ENCODE results near the gene SHISA5.

SHISA5 gene

GRCh38 chr3:48431224-48432029 lies 72.5 kb downstream of the SHISA5 start:
- no peak for DNase-seq (ENCODE audit: low spot score)

- no peak for DNase-seq (ENCODE audit: low spot score)
Observed at GRCh38 chr3:48430708-48431101, 73.3 kb downstream of the SHISA5 start.

- peak; percentile 37 for DNase-seq (ENCODE audit: low spot score)
Observed at GRCh38 chr3:48429960-48430707, 73.8 kb downstream of the SHISA5 start, which contains the start of gene PLXNB1. PLXNB1 (minus strand) TSS chr3:48430086; CDS start chr3:48424611, 5,475 bp downstream.

GRCh38 chr3:48429317-48429959 lies 74.5 kb downstream of the SHISA5 start:
- DNase-seq (ENCODE audit: low spot score): peak; percentile 57

- no peak for DNase-seq (ENCODE audit: low spot score)
Observed at GRCh38 chr3:48428572-48429316, 75.2 kb downstream of the SHISA5 start.

GRCh38 chr3:48428088-48428571 lies 75.8 kb downstream of the SHISA5 start:
- DNase-seq (ENCODE audit: low spot score): no peak

- DNase-seq (ENCODE audit: low spot score): no peak
Observed at GRCh38 chr3:48427630-48427962, 76.4 kb downstream of the SHISA5 start.

- DNase-seq (ENCODE audit: low spot score): no peak
Observed at GRCh38 chr3:48426944-48427629, 76.9 kb downstream of the SHISA5 start.

GRCh38 chr3:48426401-48426909 lies 77.5 kb downstream of the SHISA5 start:
- no peak for DNase-seq (ENCODE audit: low spot score)

- DNase-seq (ENCODE audit: low spot score): no peak
Observed at GRCh38 chr3:48425281-48425812, 78.6 kb downstream of the SHISA5 start.

- no peak for DNase-seq (ENCODE audit: low spot score)
Observed at GRCh38 chr3:48423883-48424695, 79.9 kb downstream of the SHISA5 start.

- DNase-seq (ENCODE audit: low spot score): no peak
Observed at GRCh38 chr3:48423241-48423882, 80.6 kb downstream of the SHISA5 start.

GRCh38 chr3:48422681-48423080 lies 81.3 kb downstream of the SHISA5 start:
- no peak for DNase-seq (ENCODE audit: low spot score)

- DNase-seq (ENCODE audit: low spot score): no peak
Observed at GRCh38 chr3:48422272-48422671, 81.7 kb downstream of the SHISA5 start.

- no peak for DNase-seq (ENCODE audit: low spot score)
Observed at GRCh38 chr3:48420561-48420960, 83.4 kb downstream of the SHISA5 start.

GRCh38 chr3:48419597-48419996 lies 84.4 kb downstream of the SHISA5 start:
- no peak for DNase-seq (ENCODE audit: low spot score)

- DNase-seq (ENCODE audit: low spot score): no peak
Observed at GRCh38 chr3:48419149-48419548, 84.8 kb downstream of the SHISA5 start.

- DNase-seq (ENCODE audit: low spot score): no peak
Observed at GRCh38 chr3:48418651-48419050, 85.3 kb downstream of the SHISA5 start.

- DNase-seq (ENCODE audit: low spot score): no peak
Observed at GRCh38 chr3:48418140-48418539, 85.8 kb downstream of the SHISA5 start.
